ENCODE data around the gene CLEC6A.
"Not testable (repeated sequence)": the region's sequence is repeated elsewhere in the genome, so short reads cannot be mapped to it uniquely, and the experiment has no call there.

The CLEC6A gene

DNA sequence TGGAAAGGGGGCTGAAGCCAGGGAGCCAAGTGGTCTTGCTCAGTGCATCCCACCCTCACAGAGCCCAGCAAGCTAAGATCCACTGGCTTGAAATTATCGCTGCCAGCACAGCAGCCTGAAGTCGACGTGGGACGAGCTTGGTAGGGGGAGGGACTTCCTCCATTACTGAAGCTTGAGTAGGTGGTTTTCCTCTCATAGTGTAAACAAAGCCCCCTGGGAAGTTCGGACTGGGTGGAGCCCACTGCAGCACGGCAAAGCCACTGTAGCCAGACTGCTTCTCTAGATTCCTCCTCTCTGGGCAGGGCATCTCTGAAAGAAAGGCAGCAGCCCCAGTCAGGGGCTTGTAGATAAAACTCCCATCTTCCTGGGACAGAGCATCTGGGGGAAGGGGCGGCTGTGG, 40.3 kb downstream of the CLEC6A start:
- DNase-seq: not testable (repeated sequence)

- DNase-seq: no peak
Measured at GRCh38 chr12:8499616-8500015, 43.9 kb downstream of the CLEC6A start.

GRCh38 chr12:8501720-8502119, 46.0 kb downstream of the CLEC6A start:
- no peak for DNase-seq

DNA sequence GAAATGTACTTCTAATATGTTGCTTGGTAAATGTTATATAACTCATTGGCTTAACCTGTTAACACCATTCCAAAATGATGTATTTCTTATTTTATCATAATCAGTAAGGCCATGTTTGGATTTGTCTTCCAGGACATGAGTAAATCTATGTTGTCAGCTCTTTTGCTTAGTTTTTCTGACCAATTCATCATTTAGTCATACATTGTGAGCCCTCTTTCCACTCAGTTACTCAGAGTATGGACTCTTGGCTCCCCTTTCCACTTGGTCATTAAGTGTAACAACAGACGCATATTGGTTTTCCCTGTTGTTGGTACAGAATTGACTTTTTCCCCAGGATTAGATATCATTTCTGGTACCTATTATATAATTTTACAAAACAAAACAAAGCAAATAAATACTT, 48.6 kb downstream of the CLEC6A start:
- DNase-seq: no peak

GRCh38 chr12:8507596-8507995, 51.8 kb downstream of the CLEC6A start:
- DNase-seq: no peak

GRCh38 chr12:8508223-8508622, 52.5 kb downstream of the CLEC6A start:
- DNase-seq: no peak

DNA sequence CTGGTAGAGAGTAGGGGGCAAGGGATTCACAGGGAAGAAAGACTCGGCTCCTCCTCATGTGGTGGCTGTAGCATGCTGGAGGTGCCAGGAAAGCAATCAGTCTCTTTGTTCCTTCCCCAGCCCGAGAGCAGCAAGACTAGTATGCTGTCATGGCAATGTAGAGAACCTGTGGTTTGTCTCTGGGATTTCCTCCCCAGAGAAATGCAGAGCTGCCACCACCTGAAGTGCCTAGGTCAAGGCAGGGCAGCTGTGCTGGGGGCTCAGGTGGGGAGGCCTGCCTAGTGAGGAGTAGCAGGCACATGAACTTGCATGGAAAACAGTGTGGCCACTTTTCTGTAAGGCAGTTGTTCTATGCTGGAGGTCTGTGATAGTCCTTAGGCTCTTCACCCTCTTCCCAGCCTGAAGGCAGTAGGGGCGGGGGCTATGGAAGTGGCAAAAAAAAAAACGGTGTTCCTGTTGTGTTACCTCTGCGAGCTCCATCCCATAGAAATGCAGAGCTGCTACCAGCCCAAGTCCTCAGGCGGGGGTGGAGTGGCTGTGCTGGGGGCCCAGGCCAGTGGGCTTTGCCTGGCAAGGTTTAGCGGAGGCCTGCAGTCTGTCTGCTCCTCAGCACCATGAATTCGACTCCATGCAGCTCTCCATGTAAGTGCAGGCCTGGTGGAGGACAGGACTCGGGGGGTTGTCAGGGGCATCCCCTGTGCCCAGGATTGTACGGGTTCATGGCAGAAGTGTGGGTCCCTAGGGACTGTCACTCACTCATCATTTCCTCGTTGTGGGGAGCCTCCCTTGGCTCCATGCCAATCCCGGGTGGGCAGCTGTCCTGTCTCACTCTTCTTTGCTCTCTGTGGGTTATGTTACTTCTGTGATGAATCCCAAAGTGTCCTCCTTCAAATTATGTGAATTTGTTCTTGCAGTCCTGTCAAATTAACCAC, 53.4 kb downstream of the CLEC6A start:
- no peak for DNase-seq

- no peak for DNase-seq
Measured at GRCh38 chr12:8513256-8513655, 57.5 kb downstream of the CLEC6A start, which contains the start of gene CLEC4D. Gene CLEC4D (plus strand): TSS chr12:8513503. CDS start chr12:8513733, 230 bp downstream.

DNA sequence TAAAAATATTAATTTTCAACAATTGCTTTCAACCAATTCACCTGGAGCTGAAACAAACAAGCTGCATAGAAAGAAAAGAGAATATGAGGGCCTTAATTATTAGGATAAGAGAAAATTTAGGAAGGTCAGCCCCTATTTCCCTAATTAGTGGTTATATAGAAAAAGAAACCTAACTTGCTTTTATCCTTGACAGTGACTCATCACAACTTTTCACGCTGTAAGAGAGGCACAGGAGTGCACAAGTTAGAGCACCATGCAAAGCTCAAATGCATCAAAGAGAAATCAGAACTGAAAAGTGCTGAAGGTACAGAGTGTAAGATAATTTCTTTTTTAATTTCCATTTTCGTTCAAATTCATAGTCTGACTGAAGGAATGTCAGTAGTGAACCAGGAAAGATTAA, 62.2 kb downstream of the CLEC6A start:
- no peak for DNase-seq

DNA sequence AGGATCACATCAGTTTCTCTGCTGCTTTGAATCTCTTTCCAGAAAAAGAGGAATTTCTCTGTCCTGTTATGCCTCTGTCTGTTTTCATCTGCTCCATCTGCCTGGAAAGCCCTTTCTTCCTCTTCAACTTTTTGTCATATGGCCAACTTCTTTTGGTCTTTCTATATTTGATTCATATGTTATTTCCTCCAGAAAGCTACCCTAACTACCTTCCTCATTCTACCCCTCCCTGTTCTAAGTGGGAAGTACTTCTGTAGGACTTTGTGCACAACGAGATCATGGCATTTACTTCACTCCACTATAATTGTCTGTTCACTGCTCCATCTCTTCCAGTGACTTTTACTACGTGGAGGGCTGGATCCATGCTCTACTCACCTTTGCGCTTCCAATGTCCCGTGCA, 63.4 kb downstream of the CLEC6A start:
- no peak for DNase-seq

DNA sequence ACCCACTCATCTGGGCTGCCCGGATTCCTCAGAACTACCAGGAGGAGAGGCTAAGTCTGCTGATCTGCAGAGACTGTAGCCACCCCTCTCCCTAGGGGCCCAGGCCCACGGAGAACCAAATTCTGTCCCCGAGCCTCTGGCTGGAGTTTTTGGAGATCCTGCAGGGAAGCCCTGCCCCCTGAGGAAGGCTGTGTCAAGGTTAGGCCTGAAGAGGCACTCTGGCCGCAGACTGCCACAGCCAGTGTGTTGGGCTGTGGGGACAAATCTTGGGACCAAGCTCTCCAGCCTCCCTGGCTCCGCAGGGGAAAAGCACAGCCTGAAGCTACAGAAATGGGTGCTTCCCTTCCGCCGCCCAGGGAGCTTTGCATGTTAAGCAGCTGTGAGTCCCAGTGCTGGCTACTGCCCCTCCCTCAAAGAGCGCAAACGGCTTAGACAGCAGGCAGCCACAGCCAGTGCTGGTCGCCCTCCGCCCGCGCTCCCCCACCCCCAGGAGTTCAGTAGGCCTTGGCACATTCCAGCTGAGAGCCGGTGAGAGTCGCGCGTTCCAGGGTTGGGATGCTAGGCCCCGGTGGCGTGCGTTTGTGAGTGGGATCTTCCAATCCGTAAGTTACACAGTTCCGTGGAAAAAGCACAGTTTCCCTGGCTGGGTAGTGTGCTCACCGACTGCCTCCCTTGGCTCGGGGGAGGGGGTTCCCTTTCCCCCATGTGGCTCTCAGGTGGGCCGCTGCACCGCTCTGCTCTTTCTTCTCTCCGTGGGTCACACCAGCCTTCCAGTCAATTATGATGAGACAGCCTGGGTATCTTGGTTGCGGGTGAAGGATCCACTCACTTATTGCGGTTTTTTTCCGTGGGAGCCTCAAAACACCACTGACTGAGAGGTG, 71.7 kb downstream of the CLEC6A start:
- DNase-seq: no peak

Measured in activated CD8-positive, alpha-beta memory T cell treated with anti-CD3 and anti-CD28 coated beads for 24 hours (primary cell).